ENCODE results near the gene HSP90B1. TPM values are rescaled to one million over a fixed set of nuclear protein-coding genes. Genes with fewer than 3 reads are reported as not detected.
A peak's percentile ranks its signal among the peaks of the same experiment; 100 is the strongest.

The HSP90B1 gene
- total and polyA plus RNA-seq, 2 of the 13 experiments (the other 11 are each of a cell fraction or from before 2014, with no cell fraction given) = 800 to 954 TPM

GRCh38 chr12:103956509-103957027 lies 26.4 kb downstream of the HSP90B1 start (continued):
- TF ChIP-seq HNF1A (IDR thresholded peaks at IDR 0.05; ENCODE audit: low read depth) (no peak), HNF1A (CRISPR knock-in tag; IDR thresholded peaks at IDR 0.05; ENCODE audit: borderline replicate concordance) (0 out of 2 replicates have a peak, but pooled peaks have one; percentile 10), ZNF746 (CRISPR knock-in tag; IDR thresholded peaks at IDR 0.05) (0 out of 2 replicates have a peak, but pooled peaks have one; percentile 20), MAX (IDR thresholded peaks at IDR 0.05) (peak; percentile 36; the same call in 1 of the 2 replicates), PBX3 (CRISPR knock-in tag; IDR thresholded peaks at IDR 0.05; ENCODE audit: borderline replicate concordance) (no peak), ZNF607 (CRISPR knock-in tag; IDR thresholded peaks at IDR 0.05; ENCODE audit: borderline replicate concordance) (0 out of 2 replicates have a peak, but pooled peaks have one; percentile 33), LCORL (IDR thresholded peaks at IDR 0.05) (no peak), LCORL (CRISPR knock-in tag; IDR thresholded peaks at IDR 0.05) (no peak; the same call in 1 of the 2 replicates), GLI4 (CRISPR knock-in tag; IDR thresholded peaks at IDR 0.05; ENCODE audit: borderline replicate concordance) (0 out of 2 replicates have a peak, but pooled peaks have one; percentile 2), POLR2AphosphoS5 (IDR thresholded peaks at IDR 0.05; ENCODE audit: low read depth, low read length) (no peak), ZNF205 (CRISPR knock-in tag; IDR thresholded peaks at IDR 0.05) (0 out of 2 replicates have a peak, but pooled peaks have one; percentile 10), MXI1 (IDR thresholded peaks at IDR 0.05; ENCODE audit: borderline replicate concordance, low read depth, low read length) (no peak), AGO1 (IDR thresholded peaks at IDR 0.05; ENCODE audit: low read depth, low read length, poor library complexity, severe bottlenecking) (peak; percentile 65)
- TF ChIP-seq, protein P1, sequence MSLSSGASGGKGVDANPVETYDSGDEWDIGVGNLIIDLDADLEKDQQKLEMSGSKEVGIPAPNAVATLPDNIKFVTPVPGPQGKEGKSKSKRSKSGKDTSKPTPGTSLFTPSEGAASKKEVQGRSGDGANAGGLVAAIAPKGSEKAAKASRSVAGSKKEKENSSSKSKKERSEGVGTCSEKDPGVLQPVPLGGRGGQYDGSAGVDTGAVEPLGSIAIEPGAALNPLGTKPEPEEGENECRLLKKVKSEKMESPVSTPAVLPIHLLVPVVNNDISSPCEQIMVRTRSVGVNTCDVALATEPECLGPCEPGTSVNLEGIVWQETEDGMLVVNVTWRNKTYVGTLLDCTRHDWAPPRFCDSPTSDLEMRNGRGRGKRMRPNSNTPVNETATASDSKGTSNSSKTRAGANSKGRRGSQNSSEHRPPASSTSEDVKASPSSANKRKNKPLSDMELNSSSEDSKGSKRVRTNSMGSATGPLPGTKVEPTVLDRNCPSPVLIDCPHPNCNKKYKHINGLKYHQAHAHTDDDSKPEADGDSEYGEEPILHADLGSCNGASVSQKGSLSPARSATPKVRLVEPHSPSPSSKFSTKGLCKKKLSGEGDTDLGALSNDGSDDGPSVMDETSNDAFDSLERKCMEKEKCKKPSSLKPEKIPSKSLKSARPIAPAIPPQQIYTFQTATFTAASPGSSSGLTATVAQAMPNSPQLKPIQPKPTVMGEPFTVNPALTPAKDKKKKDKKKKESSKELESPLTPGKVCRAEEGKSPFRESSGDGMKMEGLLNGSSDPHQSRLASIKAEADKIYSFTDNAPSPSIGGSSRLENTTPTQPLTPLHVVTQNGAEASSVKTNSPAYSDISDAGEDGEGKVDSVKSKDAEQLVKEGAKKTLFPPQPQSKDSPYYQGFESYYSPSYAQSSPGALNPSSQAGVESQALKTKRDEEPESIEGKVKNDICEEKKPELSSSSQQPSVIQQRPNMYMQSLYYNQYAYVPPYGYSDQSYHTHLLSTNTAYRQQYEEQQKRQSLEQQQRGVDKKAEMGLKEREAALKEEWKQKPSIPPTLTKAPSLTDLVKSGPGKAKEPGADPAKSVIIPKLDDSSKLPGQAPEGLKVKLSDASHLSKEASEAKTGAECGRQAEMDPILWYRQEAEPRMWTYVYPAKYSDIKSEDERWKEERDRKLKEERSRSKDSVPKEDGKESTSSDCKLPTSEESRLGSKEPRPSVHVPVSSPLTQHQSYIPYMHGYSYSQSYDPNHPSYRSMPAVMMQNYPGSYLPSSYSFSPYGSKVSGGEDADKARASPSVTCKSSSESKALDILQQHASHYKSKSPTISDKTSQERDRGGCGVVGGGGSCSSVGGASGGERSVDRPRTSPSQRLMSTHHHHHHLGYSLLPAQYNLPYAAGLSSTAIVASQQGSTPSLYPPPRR (CRISPR knock-in tag; IDR thresholded peaks at IDR 0.05; ENCODE audit: borderline replicate concordance) = no peak
- TF ChIP-seq, protein P2, sequence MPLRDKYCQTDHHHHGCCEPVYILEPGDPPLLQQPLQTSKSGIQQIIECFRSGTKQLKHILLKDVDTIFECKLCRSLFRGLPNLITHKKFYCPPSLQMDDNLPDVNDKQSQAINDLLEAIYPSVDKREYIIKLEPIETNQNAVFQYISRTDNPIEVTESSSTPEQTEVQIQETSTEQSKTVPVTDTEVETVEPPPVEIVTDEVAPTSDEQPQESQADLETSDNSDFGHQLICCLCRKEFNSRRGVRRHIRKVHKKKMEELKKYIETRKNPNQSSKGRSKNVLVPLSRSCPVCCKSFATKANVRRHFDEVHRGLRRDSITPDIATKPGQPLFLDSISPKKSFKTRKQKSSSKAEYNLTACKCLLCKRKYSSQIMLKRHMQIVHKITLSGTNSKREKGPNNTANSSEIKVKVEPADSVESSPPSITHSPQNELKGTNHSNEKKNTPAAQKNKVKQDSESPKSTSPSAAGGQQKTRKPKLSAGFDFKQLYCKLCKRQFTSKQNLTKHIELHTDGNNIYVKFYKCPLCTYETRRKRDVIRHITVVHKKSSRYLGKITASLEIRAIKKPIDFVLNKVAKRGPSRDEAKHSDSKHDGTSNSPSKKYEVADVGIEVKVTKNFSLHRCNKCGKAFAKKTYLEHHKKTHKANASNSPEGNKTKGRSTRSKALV (CRISPR knock-in tag; IDR thresholded peaks at IDR 0.05) = peak; percentile 66; the same call in 1 of the 2 replicates
